K562 (cell line): ENCODE data around the gene PI4KA. TPM values are rescaled to one million over a fixed set of nuclear protein-coding genes. Genes with fewer than 3 reads are reported as not detected.
"Not testable (repeated sequence)": the region's sequence is repeated elsewhere in the genome, so short reads cannot be mapped to it uniquely, and the experiment has no call there.

Experiments used
- ATAC-seq: fragments of 200-7000 bp; cut with Tn5 transposase; 3 replicates; pipeline ENCODE4 v1.9.1; 2020; ENCODE audit warnings: moderate library complexity
- BruUV-seq: library from RNA; stranded (reverse); fragments of 400-500 nt; replicated peaks from 2 replicates; lab custom pipeline; 2021; lab: Mats Ljungman, UMichigan
- CTCF ChIA-PET: fragments of 300-600 bp; formaldehyde crosslinking; extraction: SDS; loops from one replicate; lab custom pipeline; 2021; ENCODE audit warnings: low intra/inter-chr PET ratio; lab: Yijun Ruan, JAX
- POLR2A ChIA-PET: fragments of 300-600, 350-650 bp; sonication (Branson Sonifier 250); formaldehyde crosslinking; extraction: SDS; loops from one replicate; lab custom pipeline; 2021; ENCODE audit warnings: antibody characterized with exemption, inconsistent platforms; lab: Yijun Ruan, JAX
- DNase-seq, 4 experiments: peaks; one replicate each; pipeline versions ENCODE4 v3.0.0 to v3.0.0-alpha.2; 2011 to 2018; ENCODE audit warnings: low spot score in 3 of 4, mixed read lengths in 3 of 4; ENCODE audit errors: extremely low read depth in 1 of 4
- FAIRE-seq: peaks from 2 replicates; lab custom pipeline; 2011; peaks lifted over from hg19 to GRCh38; lab: Jason Lieb, UNC
- H2AFZ ChIP-seq: 2 replicates; pipeline ENCODE4 v1.6.0; 2011; ENCODE audit warnings: low read depth, low read length, control low read depth, inconsistent platforms
- H3K27ac ChIP-seq: fragments of 200-600 bp; 3 replicates; pipeline ENCODE4 v1.8.0; 2011; ENCODE audit warnings: low read depth, mild to moderate bottlenecking, control low read depth, inconsistent platforms, low read length, moderate library complexity, mixed read lengths; ENCODE audit errors: extremely low read depth
- H3K27me3 ChIP-seq, 2 experiments: fragments of 300-600 bp in 1 of 2; 2 replicates in 1 of 2; 3 replicates in 1 of 2; pipeline versions ENCODE4 v1.6.0 to v1.8.0; 2011; ENCODE audit warnings: inconsistent platforms in 2 of 2, low read length in 2 of 2, mild to moderate bottlenecking in 1 of 2, mixed read lengths in 1 of 2, moderate library complexity in 1 of 2; ENCODE audit not compliant: control insufficient read depth in 2 of 2, insufficient read depth in 2 of 2
- H3K36me3 ChIP-seq: fragments of 300-600 bp; 3 replicates; pipeline ENCODE4 v1.8.0; 2011; ENCODE audit warnings: mild to moderate bottlenecking, low read length, inconsistent platforms; ENCODE audit not compliant: control insufficient read depth, insufficient read depth
- H3K4me1 ChIP-seq, 2 experiments: fragments of 200-600 bp in 1 of 2; replicated peaks in 1 of 2; 2 replicates in 1 of 2; 3 replicates in 1 of 2; pipeline versions ENCODE4 v1.5.1 to v1.8.0; 2011; ENCODE audit warnings: inconsistent platforms in 2 of 2, low read length in 2 of 2, mild to moderate bottlenecking in 1 of 2, mixed read lengths in 1 of 2, moderate library complexity in 1 of 2; ENCODE audit not compliant: control insufficient read depth in 2 of 2, insufficient read depth in 2 of 2
- H3K4me2 ChIP-seq: 2 replicates; pipeline ENCODE4 v1.6.1; 2011; ENCODE audit warnings: low read length, control low read depth, inconsistent platforms, mixed read lengths; ENCODE audit not compliant: insufficient read depth
- H3K4me3 ChIP-seq: fragments of 200-600 bp; sonication (generic), shearing (Covaris generic); 2 replicates; pipeline ENCODE4 v1.5.1; 2016; ENCODE audit warnings: control low read depth, inconsistent platforms
- H3K79me2 ChIP-seq: fragments of 200-600 bp; 3 replicates; pipeline ENCODE4 v1.8.0; 2011; ENCODE audit warnings: low read length, inconsistent platforms; ENCODE audit not compliant: control insufficient read depth, insufficient read depth
- H3K9ac ChIP-seq, 2 experiments: 2 replicates each; pipeline versions ENCODE4 v1.6.0 to v1.6.1; 2011; ENCODE audit warnings: low read depth in 2 of 2, low read length in 2 of 2, control low read depth in 1 of 2, inconsistent platforms in 1 of 2, mild to moderate bottlenecking in 1 of 2, mixed read lengths in 1 of 2; ENCODE audit not compliant: insufficient read depth in 1 of 2
- H3K9me1 ChIP-seq: one replicate; pipeline ENCODE4 v1.6.0; 2011; ENCODE audit warnings: inconsistent platforms, mild to moderate bottlenecking, low read length, moderate library complexity; ENCODE audit not compliant: control insufficient read depth, insufficient read depth
- H3K9me3 ChIP-seq: replicated peaks from 2 replicates; pipeline ENCODE4 v1.5.1; 2011; ENCODE audit warnings: low read depth, low read length, inconsistent platforms; ENCODE audit not compliant: control insufficient read depth, insufficient read depth
- H4K20me1 ChIP-seq: replicated peaks from 2 replicates; pipeline ENCODE4 v1.6.1; 2011; ENCODE audit warnings: low read length, inconsistent platforms, mixed read lengths; ENCODE audit not compliant: control insufficient read depth, insufficient read depth
- CTCFL ChIP-seq: IDR thresholded peaks from 2 replicates; pipeline ENCODE4 v1.6.1; 2011; ENCODE audit warnings: borderline replicate concordance, low read depth, mild to moderate bottlenecking, moderate library complexity, low read length; ENCODE audit not compliant: insufficient read depth, poor library complexity, severe bottlenecking
- POLR2G ChIP-seq: fragments of 200-400 bp; formaldehyde crosslinking; IDR thresholded peaks from 2 replicates; pipeline ENCODE4 v1.6.1; 2017; ENCODE audit warnings: low read depth, mild to moderate bottlenecking, antibody characterized with exemption, low read length, moderate library complexity
- YY1 ChIP-seq, 3 experiments: IDR thresholded peaks; 2 replicates each; pipeline ENCODE4 v1.6.1; 2011; ENCODE audit warnings: low read length in 2 of 3, mild to moderate bottlenecking in 2 of 3, moderate library complexity in 2 of 3, borderline replicate concordance in 1 of 3, control low read depth in 1 of 3, low read depth in 1 of 3; ENCODE audit not compliant: insufficient read depth in 3 of 3, insufficient replicate concordance in 2 of 3, control insufficient read depth in 1 of 3, insufficient read length in 1 of 3; ENCODE audit errors: extremely low read depth in 1 of 3
- ZBTB33 ChIP-seq: sonication (generic); formaldehyde crosslinking; IDR thresholded peaks from 2 replicates; pipeline ENCODE4 v1.8.1; 2023; ENCODE audit warnings: mild to moderate bottlenecking, missing genetic modification reagents
- WGBS: fragments of 100-300 bp; shearing (Covaris generic); methylation state at CpG from one replicate; pipeline ENCODE4 v1.1.6; 2016; ENCODE audit warnings: low coverage, mixed read lengths; ENCODE audit not compliant: insufficient coverage; ENCODE audit errors: missing lambda C conversion rate; 5-methylcytosine and 5-hydroxymethylcytosine counted together
- in situ Hi-C: fragments of 300-500 bp; cut with MboI; formaldehyde crosslinking; loops from 4 replicates; pipeline ENCODE4 v1.15.0; 2018; ENCODE audit warnings: inconsistent platforms, mixed read lengths
- intact Hi-C: fragments of 100-400 bp; cut with micrococcal nuclease; formaldehyde crosslinking; loops from 2 replicates; pipeline ENCODE4 v1.14.2; 2022
- polyA plus RNA-seq, 8 experiments: library from polyadenylated mRNA; depleted of rRNA in 4 of 8; stranded (reverse) in 5 of 8; unstranded in 3 of 8; fragments of >200 nt; fragmentation: Nextera tagmentation in 2 of 8; fragmentation: Illumina TruSeq in 1 of 8; extraction: Ambion mirVana in 2 of 8; extraction: Trizol in 1 of 8; gene quantifications; 2 replicates each; pipeline versions ENCODE4 v1.2.1 to v1.2.3, GENCODE V29; 2011 to 2014; ENCODE audit warnings: inconsistent platforms in 1 of 8, missing spikeins in 1 of 8
- total RNA-seq, 7 experiments: library from RNA; depleted of rRNA in 6 of 7; stranded (reverse); fragments of >200 nt in 6 of 7; fragmentation: Illumina TruSeq in 2 of 7; extraction: Trizol in 2 of 7; gene quantifications; 2 replicates each; pipeline versions ENCODE4 v1.2.1 to v1.2.3, GENCODE V29; 2011 to 2021; ENCODE audit warnings: low replicate concordance in 1 of 7
- TF ChIP-seq, protein P1 (sequence below), 3 experiments: IDR thresholded peaks in 2 of 3; conservative IDR thresholded peaks in 1 of 3; 2 replicates each; pipeline ENCODE4 v1.5.1; 2011 to 2012; ENCODE audit warnings: low read length in 3 of 3, mild to moderate bottlenecking in 3 of 3, control low read depth in 2 of 3, improper control_type of control experiment in 1 of 3, inconsistent platforms in 1 of 3, low read depth in 1 of 3, mixed read lengths in 1 of 3, moderate library complexity in 1 of 3; ENCODE audit not compliant: insufficient read depth in 2 of 3

The PI4KA gene
- total and polyA plus RNA-seq, 9 of the 15 experiments (the other 6 are each of a cell fraction or from before 2014, with no cell fraction given), result 7.3 to 187 (median 84.7) TPM

GRCh38 chr22:20707549-20708118 lies 151.0 kb downstream of the PI4KA start:
- H3K79me2 ChIP-seq, H3K27me3 ChIP-seq, H3K4me3 ChIP-seq, H2AFZ ChIP-seq, ATAC-seq, H4K20me1 ChIP-seq, intact Hi-C loops, BruUV-seq, H3K27ac ChIP-seq, H3K9me1 ChIP-seq, FAIRE-seq, H3K4me2 ChIP-seq, CTCF ChIA-PET, POLR2A ChIA-PET, in situ Hi-C loops, H3K9me3 ChIP-seq, H3K9ac ChIP-seq: not testable (repeated sequence)
- Histone ChIP-seq H3K36me3 (peaks cover 26% of the 10 kb centered on the region; the same call in 2 of the 3 replicates), H3K4me1 (peaks cover 0 to 23% of the 10 kb centered on the region in 2 experiments; a peak in 3 of 5 replicates)
- TF ChIP-seq, protein P1, sequence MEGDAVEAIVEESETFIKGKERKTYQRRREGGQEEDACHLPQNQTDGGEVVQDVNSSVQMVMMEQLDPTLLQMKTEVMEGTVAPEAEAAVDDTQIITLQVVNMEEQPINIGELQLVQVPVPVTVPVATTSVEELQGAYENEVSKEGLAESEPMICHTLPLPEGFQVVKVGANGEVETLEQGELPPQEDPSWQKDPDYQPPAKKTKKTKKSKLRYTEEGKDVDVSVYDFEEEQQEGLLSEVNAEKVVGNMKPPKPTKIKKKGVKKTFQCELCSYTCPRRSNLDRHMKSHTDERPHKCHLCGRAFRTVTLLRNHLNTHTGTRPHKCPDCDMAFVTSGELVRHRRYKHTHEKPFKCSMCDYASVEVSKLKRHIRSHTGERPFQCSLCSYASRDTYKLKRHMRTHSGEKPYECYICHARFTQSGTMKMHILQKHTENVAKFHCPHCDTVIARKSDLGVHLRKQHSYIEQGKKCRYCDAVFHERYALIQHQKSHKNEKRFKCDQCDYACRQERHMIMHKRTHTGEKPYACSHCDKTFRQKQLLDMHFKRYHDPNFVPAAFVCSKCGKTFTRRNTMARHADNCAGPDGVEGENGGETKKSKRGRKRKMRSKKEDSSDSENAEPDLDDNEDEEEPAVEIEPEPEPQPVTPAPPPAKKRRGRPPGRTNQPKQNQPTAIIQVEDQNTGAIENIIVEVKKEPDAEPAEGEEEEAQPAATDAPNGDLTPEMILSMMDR (IDR thresholded peaks at IDR 0.05 in 2 of 3, conservative IDR thresholded peaks at IDR 0.05 in 1 of 3; ENCODE audit: insufficient read depth in 2 of 3, low read depth in 1 of 3, low read length in 3 of 3), result peak; percentile 42 to 65 (median 46); a peak in 5 of 6 replicates
- TF ChIP-seq CTCFL (peak; percentile 36), POLR2G (0 out of 2 replicates have a peak, but pooled peaks have one; percentile 3), ZBTB33 (CRISPR knock-in tag) (peak; percentile 99), YY1 (IDR thresholded peaks at IDR 0.05; ENCODE audit: borderline replicate concordance in 1 of 3, control insufficient read depth in 1 of 3, extremely low read depth in 1 of 3, insufficient read depth in 3 of 3, insufficient read length in 1 of 3, insufficient replicate concordance in 2 of 3, low read depth in 1 of 3, low read length in 2 of 3) (peak in 1 of 3 experiments; percentile 20)
- WGBS, result 83% methylated on average over 11 of the region's 11 CpGs
- DNase-seq, result peak in 3 of 4 experiments; percentile 34 to 60 (median 53)
